Heart right ventricle (tissue), 16 donors: ENCODE measurements around the gene NHSL2. TPM values are rescaled to one million over a fixed set of nuclear protein-coding genes. Genes with fewer than 3 reads are reported as not detected.

Experiments
- ATAC-seq, 8 donors: fragments of 200-7000 bp; cut with Tn5 transposase; one replicate each; pipeline ENCODE4 v1.9.1; 2020; ENCODE audit warnings: mild to moderate bottlenecking in 8 of 8, moderate library complexity in 8 of 8, moderate number of reproducible peaks in 1 of 8
- DNase-seq, 2 donors: peaks; one replicate each; pipeline ENCODE4 v3.0.0-alpha.2; 2020
- H3K27ac ChIP-seq, 10 donors: fragments of 200-600 bp; sonication (generic) in 2 of 10; one replicate each; pipeline versions ENCODE4 v1.5.0 to v1.8.0; 2020 to 2022; ENCODE audit warnings: mild to moderate bottlenecking in 3 of 10
- H3K27me3 ChIP-seq, 7 donors: fragments of 200-600 bp; one replicate each; pipeline ENCODE4 v1.8.0; 2021 to 2022; ENCODE audit warnings: mild to moderate bottlenecking in 2 of 7
- H3K36me3 ChIP-seq, 9 donors: fragments of 200-600 bp; sonication (generic) in 1 of 9; one replicate each; pipeline versions ENCODE4 v1.5.0 to v1.8.0; 2020 to 2022; ENCODE audit warnings: mild to moderate bottlenecking in 2 of 9
- H3K4me1 ChIP-seq, 9 donors: fragments of 200-600 bp; sonication (generic) in 1 of 9; one replicate each; pipeline versions ENCODE4 v1.5.0 to v1.8.0; 2020 to 2022; ENCODE audit warnings: mild to moderate bottlenecking in 4 of 9
- H3K4me3 ChIP-seq, 10 donors: fragments of 200-600 bp; sonication (generic) in 2 of 10; one replicate each; pipeline versions ENCODE4 v1.5.0 to v1.8.0; 2020 to 2022; ENCODE audit warnings: mild to moderate bottlenecking in 7 of 10, moderate library complexity in 2 of 10
- H3K9me3 ChIP-seq, 11 donors: fragments of 200-600 bp in 10 of 11; sonication (generic) in 2 of 11; one replicate each; pipeline versions ENCODE4 v1.5.0 to v1.8.0; 2013 to 2022; ENCODE audit warnings: mild to moderate bottlenecking in 2 of 11, control low read depth in 1 of 11, moderate library complexity in 1 of 11
- WGBS, 2 donors: extraction: QIAGEN DNeasy Blood & Tissue Kit; methylation state at CpG; one replicate each; pipeline ENCODE4 v1.1.7; 2013; ENCODE audit warnings: inconsistent platforms in 1 of 2; 5-methylcytosine and 5-hydroxymethylcytosine counted together
- intact Hi-C, 10 donors: fragments of 100-400 bp; cut with DNase I; formaldehyde crosslinking; loops; one replicate each; pipeline versions ENCODE4 v1.11.1 to v1.14.2; 2022
- polyA plus RNA-seq, 2 donors: library from polyadenylated mRNA; stranded (reverse); fragments of 200-250 nt; gene quantifications; one replicate each; pipeline ENCODE4 v1.2.3, GENCODE V29; 2013
- total RNA-seq, 10 donors: library from RNA; stranded (reverse); fragmentation: NEBNext Ultra II Directional in 3 of 10; extraction: Animal tissue kit (Norgen Biotek cat#: 25700) in 3 of 10; gene quantifications; one replicate each; pipeline versions ENCODE4 v1.2.1 to v1.2.4, GENCODE V29; 2021 to 2023
- TF ChIP-seq, protein P1 (sequence below), 9 donors: fragments of 200-600 bp; sonication (generic) in 2 of 9; IDR thresholded peaks; one replicate each; pipeline versions ENCODE4 v1.5.0 to v1.8.0; 2021 to 2022; ENCODE audit warnings: antibody characterized with exemption in 9 of 9, mild to moderate bottlenecking in 5 of 9, moderate library complexity in 1 of 9
- donor health status: Arrhythmogenic right ventricular cardiomyopathy.
- donor health status: ischemic (EF 13 %, LVEDD 7.1; RV severe dilation, severe dysfunction).
- donor health status: healthy with polysubstance abuse.
- donor health status: DM: no; HTN: yes; CAD: no.
- donor health status: DM: no; HTN: no; CAD: no.
- donor health status: ischemic (EF 25% LVEDD 6.9; RV normal size, moderate dysfunction).
- donor health status: ischemic (EF 25% LVEDD 5.7; RV mildly dilated, moderate dysfunction).
- donor health status: healthy.
- donor health status: DM: yes; HTN: yes; CAD: no.
- donor health status: Ischemic cardiomyopathy.
- donor health status: ischemic (EF 35%, LVEDD 5.7; RV mildly dilated, moderate dysfunction).
- donor health status: nonischemic (EF 11% LVEDD 7.7; RV severe dilation, severe dysfunction).
- donor health status: DM: yes; HTN: yes; CAD: no.
- donor health status: PGD.
- donor health status: ischemic (EF 29% LVEDD 5.4; RV normal size, mild dysfunction).
- donor health status: nonischemic (EF 23%, LVEDD 6.1; RV moderate dilation, normal function).

The NHSL2 gene
- total and polyA plus RNA-seq, 12 donors, result 0.86 to 8.4 (median 6.2) TPM

DNA sequence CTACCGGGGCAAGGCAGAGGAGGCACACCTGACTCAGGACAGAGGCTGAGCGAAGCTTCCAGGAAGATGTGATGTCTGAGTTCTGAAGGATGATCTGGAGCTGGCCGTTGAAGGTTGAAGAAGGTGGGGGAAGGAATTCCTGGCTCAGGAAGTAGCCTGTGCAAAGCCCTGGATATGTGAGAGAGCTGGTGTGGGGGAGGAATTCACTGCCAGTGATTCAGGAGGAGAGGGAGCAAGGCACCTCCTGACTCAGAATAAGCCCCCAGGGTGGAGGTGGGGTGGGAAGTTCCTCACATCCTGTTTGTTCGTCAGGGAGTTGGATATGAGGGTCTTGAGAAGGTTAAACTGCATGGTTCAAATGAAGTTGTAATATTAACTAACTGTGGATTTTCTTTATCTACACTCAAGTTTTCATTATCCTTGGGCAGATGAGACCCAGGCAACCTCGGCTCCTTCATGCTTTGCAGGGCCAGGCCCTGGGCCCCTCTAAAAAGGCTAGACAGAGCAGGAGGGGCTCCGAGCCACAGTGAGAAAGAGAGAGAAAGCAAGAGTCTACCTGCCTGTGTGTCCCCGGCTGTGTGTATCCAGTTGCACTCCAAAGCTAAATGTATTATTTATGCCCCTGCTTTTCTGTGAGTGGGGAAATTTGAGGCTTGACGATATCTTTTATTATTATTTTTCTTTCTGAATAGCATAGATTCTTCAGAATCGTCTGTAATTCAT lies 7.1 kb downstream of the NHSL2 start:
- ATAC-seq (no peak), DNase-seq (no peak)
- TF ChIP-seq, protein P1, sequence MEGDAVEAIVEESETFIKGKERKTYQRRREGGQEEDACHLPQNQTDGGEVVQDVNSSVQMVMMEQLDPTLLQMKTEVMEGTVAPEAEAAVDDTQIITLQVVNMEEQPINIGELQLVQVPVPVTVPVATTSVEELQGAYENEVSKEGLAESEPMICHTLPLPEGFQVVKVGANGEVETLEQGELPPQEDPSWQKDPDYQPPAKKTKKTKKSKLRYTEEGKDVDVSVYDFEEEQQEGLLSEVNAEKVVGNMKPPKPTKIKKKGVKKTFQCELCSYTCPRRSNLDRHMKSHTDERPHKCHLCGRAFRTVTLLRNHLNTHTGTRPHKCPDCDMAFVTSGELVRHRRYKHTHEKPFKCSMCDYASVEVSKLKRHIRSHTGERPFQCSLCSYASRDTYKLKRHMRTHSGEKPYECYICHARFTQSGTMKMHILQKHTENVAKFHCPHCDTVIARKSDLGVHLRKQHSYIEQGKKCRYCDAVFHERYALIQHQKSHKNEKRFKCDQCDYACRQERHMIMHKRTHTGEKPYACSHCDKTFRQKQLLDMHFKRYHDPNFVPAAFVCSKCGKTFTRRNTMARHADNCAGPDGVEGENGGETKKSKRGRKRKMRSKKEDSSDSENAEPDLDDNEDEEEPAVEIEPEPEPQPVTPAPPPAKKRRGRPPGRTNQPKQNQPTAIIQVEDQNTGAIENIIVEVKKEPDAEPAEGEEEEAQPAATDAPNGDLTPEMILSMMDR (IDR thresholded peaks at IDR 0.05), result no peak
- H3K27ac ChIP-seq, result no peak overlapping the region
- WGBS, 2 donors, result 61 to 62% methylated on average over 9 of the region's 9 CpGs
- intact Hi-C loops, result loop anchor here in 2 of 10 donors (10.0 kb wide), 3 partner anchors 87 to 1697 kb away; no protein-coding TSS in a partner anchor
- no peaks in the 10 kb centered on the region for H3K4me1 ChIP-seq
- no peak overlapping the region for H3K4me3 ChIP-seq
- no peaks in the 10 kb centered on the region for H3K36me3 ChIP-seq
- no peaks in the 10 kb centered on the region for H3K9me3 ChIP-seq
- peaks cover 0 to 60% (median 0%) of the 10 kb centered on the region in 7 donors for H3K27me3 ChIP-seq

DNA sequence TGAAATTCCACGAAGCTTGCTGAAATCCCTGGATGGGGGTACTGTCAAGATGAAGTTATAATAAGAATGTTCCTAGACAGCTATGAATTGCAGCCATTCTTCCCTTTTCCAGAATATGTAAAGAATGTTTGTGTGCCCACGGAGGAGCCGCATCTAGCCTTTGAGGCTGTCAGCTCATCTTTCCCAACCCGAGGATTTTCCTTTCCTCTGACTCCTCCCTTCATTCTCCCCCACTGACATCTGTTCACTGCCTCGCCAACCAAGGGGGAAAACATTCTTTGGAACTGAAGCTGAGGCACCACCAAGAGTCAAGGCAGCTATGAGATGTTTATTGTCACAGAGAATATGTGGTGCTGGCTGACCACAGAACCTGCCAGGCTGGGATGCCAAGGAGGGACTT lies 8.8 kb downstream of the NHSL2 start:
- Histone ChIP-seq H3K9me3 (no peaks in the 10 kb centered on the region), H3K27me3 (peaks cover 0 to 56% (median 0%) of the 10 kb centered on the region in 7 donors), H3K4me1 (no peaks in the 10 kb centered on the region), H3K27ac (no peak overlapping the region), H3K36me3 (no peaks in the 10 kb centered on the region), H3K4me3 (no peak overlapping the region)
- 64 to 73% methylated on average over 5 of the region's 5 CpGs for WGBS, 2 donors
- TF ChIP-seq, protein P1 (IDR thresholded peaks at IDR 0.05), result no peak
- intact Hi-C loops, result loop anchor here in 2 of 10 donors (10.0 kb wide), 3 partner anchors 85 to 1695 kb away; no protein-coding TSS in a partner anchor
- DNase-seq, result no peak
- ATAC-seq, result no peak

DNA sequence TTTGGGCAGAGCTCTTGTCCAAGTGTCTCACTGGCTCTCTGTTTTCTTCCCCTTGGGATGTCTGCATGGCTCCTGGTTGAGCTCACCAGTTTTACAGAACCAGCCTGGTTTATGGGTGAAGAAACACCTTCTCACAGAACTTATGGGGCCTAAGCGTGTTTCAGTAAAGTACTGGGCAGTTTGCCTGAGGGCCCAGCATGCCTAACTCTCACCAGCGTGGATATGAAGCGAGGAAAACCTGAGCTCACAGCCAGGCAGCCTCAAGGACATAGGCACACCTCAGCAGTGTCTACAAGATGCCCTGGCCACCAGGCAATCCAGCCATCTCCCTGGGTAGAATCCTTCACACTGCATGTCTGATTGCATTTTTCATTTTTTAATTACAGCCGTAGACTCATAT lies 9.2 kb downstream of the NHSL2 start:
- TF ChIP-seq, protein P1 (IDR thresholded peaks at IDR 0.05), result no peak
- no peaks in the 10 kb centered on the region for H3K4me1 ChIP-seq
- 98% methylated on average over 4 of the region's 4 CpGs for WGBS, 2 donors
- peaks cover 0 to 52% (median 0%) of the 10 kb centered on the region in 7 donors for H3K27me3 ChIP-seq
- H3K9me3 ChIP-seq, result no peaks in the 10 kb centered on the region
- H3K4me3 ChIP-seq, result no peak overlapping the region
- H3K36me3 ChIP-seq, result no peaks in the 10 kb centered on the region
- intact Hi-C loops, result loop anchor here in 2 of 10 donors (10.0 kb wide), 3 partner anchors 85 to 1695 kb away; no protein-coding TSS in a partner anchor
- DNase-seq, result no peak
- no peak for ATAC-seq
- no peak overlapping the region for H3K27ac ChIP-seq

DNA sequence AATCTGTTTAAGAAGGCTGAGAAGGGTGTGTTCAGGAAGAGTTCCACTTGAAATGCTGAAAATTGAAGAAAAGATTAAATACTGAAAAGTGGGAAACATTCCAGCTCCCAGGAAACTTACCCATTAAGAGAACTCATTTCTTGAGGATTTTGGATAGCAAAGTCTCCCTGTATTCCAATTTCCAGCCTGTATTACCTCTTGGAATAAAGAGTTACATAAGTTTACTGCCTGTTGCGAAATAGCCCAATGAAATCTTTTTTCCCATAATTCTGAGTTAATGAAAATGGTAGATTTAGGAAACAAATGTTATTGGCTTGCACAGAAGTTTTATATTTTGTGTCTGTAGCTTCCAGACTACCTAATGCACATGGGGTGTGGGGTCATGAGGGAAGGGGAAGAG lies 12.0 kb downstream of the NHSL2 start:
- H3K27ac ChIP-seq, result no peak overlapping the region
- no peaks in the 10 kb centered on the region for H3K9me3 ChIP-seq
- H3K27me3 ChIP-seq, result peaks cover 0 to 49% (median 0%) of the 10 kb centered on the region in 7 donors
- TF ChIP-seq, protein P1 (IDR thresholded peaks at IDR 0.05), result no peak
- no peaks in the 10 kb centered on the region for H3K36me3 ChIP-seq
- 77 to 85% methylated on average over 1 of the region's 1 CpG for WGBS, 2 donors
- ATAC-seq (peak in 1 of 8 donors; percentile 20), DNase-seq (no peak)
- no peak overlapping the region for H3K4me3 ChIP-seq
- H3K4me1 ChIP-seq, result no peaks in the 10 kb centered on the region
- intact Hi-C loops, result no loop called here
